GM10266 (cell line): ENCODE results near the gene POP5.

Source experiments
- DNase-seq: peaks from one replicate; pipeline ENCODE4 v3.0.0; 2012; ENCODE audit errors: extremely low spot score
- CTCF ChIP-seq: IDR thresholded peaks from 2 replicates; pipeline ENCODE4 v1.5.1; 2012; ENCODE audit warnings: mild to moderate bottlenecking, low read depth; ENCODE audit not compliant: control insufficient read depth, insufficient read depth; ENCODE audit errors: missing control alignments

The POP5 gene

GRCh38 chr12:120592121-120593049 lies 11.2 kb upstream of the POP5 start:
- no peak for TF ChIP-seq CTCF
- DNase-seq = no peak

- no peak for TF ChIP-seq CTCF
- DNase-seq = no peak
These were observed 9.7 kb upstream of the POP5 start for GRCh38 chr12:120590741-120591407.

GRCh38 chr12:120588948-120589930 lies 8.0 kb upstream of the POP5 start:
- TF ChIP-seq CTCF = no peak
- DNase-seq = no peak

GRCh38 chr12:120588371-120588770 lies 7.2 kb upstream of the POP5 start:
- DNase-seq = no peak
- no peak for TF ChIP-seq CTCF

GRCh38 chr12:120586860-120587259 lies 5.7 kb upstream of the POP5 start:
- DNase-seq = no peak
- TF ChIP-seq CTCF = no peak

GRCh38 chr12:120586206-120586605 lies 5.0 kb upstream of the POP5 start:
- no peak for DNase-seq
- no peak for TF ChIP-seq CTCF
